Measurements from ENCODE around the gene CLCN5.

CLCN5 gene

DNA sequence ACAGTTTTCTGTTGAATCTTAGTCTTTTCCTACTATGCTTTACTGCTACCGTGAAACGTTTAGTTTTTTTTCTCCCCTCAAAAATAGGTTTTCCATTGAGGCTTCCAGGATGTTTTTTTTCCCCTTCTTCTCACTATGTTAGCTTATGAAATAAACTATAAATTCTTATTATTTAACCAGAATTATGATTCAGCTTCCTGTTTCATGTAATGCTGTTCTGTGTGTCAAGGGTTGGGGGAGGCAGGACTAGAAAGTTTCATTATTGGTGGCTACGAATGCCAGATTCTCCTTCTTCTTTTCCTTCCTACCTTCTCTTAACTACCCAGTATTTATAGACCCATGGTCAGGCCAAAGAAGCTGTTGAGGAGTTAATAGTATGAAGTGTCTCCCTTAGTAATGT lies 11.8 kb downstream of the CLCN5 start:
- no peak for DNase-seq

DNA sequence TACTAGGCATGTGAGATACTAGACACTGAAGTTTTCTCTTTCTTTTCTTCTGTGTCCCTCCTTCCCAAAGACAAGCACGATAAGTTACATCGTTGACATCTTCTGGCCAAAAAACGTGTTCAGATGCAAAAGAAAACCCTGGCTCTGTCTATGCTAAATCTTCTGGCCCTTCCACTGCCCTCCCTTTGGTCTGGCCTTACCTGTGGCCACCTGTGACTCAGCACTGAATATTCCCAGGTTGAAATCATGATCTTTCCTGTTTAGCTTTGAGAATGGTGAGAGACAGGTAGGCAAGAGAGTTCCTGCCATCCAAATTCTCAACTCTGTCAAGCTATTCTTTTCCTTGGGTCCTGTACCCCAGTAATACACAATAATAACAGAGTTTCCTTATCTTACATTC lies 12.3 kb downstream of the CLCN5 start:
- DNase-seq: no peak

DNA sequence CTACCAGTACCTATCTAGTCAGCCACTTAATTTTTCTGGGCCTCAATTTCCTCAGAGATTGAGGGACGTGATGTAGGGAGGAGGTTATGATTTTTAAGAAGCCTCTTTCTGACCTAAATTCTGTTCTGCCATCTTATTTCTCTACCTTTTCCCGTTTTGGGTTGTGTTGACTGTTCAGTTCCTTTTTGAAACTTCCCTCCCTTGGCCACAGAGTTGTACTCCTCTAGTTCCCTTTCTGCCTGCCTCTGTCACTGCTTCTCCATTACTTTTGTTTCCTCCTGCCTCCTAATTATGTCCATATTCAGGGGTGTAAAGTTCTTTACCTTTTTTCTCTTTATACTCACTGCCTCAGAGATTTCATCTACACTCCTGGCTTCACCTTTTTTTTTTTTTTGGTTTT lies 25.4 kb downstream of the CLCN5 start:
- no peak for DNase-seq

DNA sequence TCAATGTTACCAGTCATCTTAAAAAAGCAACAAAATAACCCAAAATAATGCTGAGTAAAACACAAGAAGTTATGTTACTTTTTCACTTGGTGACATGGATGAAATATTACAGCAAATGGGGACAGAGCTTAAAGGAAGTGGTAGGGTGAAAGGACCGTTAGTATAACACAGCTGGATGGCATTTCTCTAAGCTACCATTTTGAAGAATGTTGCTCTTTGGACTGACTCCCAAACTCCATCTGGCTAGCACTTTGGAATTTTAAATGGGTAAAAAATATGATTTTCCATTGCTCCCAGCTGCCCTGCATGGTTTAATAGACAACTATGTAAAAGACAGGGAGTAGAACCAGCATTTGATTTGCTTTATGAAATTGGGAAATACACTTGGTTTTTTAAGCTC lies 27.6 kb downstream of the CLCN5 start:
- no peak for DNase-seq

DNA sequence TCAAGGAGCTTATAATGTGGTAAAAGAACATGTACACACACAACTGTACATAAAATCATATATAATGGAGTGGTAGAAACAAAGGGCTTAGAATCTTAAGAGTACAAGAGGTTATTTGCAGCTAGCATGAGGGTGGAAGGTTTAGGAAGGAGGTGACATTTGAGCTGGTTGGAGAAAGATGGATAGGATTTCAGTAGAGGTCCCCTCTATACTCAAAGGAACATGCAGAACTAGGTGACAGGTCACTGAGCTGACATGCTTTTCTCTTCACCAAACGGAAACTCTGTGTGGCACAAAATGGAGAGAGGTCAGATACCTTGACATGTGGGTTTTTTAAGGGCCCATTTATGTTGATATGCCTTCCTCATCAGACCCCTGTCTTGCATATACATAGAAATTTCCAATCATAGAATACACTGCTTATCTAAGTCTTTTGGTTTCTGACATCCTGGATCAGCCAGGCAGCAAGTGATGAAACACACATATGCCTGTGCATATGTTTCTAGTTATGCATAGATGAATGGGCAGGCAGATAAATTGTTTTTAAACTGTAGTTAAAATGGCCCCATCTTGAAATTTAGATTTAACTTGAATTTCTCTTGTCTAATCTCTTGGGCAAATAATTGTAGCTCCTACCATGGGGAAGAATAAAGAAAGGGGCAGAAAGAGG lies 29.3 kb downstream of the CLCN5 start:
- DNase-seq: no peak

DNA sequence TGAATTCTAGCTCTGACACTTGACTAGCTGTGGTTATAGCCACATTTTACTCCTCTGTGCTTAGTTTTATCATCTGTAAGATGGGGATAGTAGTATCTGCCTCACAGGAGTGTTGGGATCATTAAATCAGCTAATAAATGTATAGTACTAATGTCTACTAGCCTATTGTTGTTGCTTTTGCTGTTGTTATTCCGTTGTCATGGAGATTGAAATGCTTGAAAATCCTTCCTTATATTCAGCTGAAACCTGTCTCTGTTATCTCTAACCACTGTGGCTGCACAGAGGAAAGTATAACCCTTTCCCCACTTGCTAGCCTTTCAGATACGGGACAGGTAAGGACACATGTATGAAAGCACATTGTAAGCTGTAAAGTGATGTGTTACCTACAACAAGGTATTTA lies 33.9 kb downstream of the CLCN5 start:
- DNase-seq: no peak

DNA sequence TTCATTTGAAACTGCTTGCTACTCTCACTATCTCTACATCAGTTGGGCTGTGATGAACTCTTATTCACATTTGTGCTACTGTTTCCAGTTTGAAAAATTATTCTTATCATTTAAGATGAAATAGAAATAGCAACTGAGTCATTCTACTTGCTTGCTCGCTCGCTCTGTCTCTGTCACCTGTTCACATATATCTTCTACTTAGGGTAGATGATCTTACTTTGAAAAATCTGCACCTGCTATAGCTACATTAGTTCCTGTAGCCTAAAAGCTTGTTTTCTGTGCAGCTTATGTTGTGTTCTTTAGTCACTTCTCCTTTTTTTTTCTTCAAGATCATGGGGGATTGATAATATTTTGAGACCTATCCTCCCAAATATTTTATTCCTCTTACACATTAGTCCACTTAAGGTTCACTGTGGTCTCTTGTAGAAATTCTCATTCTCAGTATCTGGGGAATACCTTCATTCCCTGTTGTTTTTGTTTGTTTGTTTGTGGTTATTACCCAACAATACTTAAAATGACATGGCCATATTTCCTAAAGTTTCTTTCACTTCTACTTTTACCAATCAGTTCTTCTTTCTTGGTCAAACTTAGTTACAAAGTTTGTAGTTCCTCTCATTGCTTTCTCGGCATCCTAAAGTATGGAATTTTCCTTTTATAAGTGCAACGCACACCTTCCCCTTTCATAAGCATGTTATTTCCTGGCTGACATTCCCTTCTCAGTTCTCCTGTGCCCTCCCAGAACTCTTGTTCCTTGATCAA lies 36.5 kb downstream of the CLCN5 start:
- no peak for DNase-seq

DNA sequence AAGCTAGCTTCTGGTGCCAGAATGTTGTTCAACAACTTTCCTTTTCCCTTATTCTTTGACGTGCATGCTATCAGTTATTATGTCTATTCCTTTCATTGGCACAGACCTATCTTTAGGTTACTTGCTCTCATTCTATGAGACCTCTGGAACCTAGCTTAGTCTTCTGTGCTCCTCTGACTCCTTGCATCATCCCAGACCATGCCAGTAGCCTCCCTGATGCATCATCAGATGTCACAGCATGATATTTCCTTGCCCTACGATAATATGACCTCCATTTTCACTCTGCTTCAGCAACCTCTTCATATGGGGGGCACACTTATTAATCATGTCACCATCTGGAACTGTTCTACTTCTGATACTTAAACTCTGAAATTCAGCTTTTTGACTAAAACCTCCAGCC lies 37.2 kb downstream of the CLCN5 start:
- DNase-seq: no peak

DNA sequence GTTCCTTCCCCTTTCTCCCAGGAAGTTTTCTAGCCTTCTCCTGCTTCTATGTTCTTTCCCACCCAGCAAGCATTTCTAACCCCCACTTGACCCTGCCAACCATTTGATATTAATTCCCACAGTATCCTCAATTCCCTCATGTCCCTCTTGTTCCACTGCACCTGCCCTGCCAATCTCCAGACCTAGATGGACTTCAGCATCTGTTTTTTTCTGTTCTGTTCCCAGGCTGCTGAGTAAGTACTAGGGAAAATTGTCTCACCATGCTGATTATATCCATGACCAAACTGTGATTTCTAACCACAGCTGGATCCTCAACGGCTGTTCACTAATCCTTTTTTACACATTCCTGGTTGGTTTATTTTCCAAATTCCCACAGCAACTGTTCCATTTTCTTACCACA lies 37.7 kb downstream of the CLCN5 start:
- no peak for DNase-seq

DNA sequence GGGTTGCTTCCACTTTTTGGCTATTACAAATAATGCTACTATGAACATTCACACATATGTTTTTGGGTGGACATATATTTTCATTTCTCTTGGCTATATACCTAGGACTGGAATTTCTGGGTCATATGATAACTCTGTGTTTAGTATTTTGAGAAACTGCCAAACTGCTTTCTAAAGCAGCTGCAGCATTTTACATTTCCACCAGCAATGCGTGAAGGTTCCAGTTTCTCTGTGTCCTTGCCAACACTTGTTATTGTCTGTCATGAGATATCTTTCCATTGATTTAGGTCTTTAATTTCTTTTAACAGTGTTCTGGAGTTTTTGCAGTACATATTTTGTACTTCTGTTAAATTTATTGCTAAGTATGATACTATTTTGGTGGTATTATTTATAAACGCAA lies 48.3 kb downstream of the CLCN5 start:
- DNase-seq: no peak

DNA sequence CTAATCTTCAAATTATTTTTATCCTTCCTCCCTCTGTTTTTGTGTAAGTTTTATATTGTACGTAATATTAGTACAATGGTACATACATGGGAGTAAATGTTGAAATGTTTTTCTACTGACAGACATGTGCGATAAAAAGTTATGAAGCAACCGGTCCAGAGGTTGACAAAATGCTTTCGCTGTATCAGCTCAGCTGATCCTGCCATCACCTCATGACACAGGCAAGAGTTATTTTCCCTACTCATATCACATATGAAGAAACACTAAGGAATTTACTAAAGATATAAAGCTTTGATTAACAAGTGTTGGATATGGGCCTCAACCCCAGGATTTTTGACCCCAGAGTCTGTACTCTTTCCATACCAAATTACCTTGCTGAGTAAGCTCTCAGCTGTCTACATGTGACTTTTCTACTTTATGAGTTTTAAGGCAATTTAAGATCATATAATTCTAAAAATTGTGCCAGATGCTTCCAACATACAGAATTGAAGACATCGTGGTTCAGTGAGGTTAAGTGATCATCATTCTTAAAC lies 50.0 kb downstream of the CLCN5 start:
- no peak for DNase-seq

DNA sequence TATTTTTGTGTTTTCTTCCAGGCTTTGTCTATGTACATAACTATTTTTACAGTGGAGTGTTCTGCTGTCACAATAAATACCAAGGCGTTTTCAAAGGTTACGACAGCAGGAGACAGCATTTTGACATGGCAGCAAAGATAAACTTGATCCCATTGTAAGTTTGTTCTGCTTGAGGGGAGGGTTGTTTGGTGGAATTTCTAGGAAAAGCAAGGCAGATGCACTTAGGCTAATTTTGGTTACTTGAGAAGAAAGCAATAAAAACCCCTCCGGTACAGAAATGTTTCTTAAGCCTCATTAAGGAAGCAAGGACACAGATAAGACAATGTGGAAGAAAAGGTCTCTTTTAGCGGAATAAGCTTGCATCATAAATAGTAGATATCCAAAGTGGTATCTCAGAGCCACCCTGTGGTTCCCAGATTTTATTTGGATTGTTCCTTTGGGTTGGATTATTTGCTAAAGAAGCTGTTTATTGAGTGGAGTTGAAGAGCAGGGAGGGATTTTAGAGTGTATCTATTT lies 54.3 kb downstream of the CLCN5 start:
- no peak for DNase-seq

DNA sequence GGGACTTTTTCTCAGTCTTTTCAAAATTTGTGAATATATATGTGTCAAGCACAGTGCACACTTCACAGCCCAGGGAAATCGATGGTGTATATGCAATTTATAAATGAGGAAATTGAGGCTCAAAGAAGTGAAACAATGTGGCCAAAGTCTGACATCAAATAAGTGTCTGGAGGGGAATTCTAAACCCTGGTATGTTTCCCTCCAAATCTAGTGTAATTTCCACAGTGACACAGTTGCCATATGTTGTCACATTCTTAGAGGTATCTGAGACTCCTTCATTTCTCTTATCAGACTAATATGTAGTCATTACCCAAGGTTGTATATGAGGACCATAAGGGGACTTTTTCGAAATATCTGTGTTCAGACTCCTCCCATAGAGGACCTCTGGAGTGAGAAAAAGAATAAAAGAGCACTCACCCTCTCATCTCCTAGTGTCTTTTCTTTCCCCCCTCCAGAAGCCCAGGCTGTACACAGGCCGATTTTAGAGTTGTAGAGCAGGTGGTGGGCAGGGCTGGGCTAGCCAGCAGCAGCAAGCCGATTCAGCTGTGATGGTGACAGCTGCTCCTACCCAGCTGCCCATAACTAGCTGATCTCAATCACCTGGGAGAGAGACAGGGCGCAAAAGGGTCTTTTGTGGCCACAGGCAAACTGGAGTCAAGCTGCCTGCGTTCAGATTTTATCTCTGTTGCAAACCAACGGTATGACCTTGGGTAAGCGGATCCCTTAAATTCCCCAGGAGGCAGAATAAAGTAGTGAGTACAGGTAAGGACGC lies 55.1 kb downstream of the CLCN5 start:
- peak in 1 of 2 experiments; percentile 6 for DNase-seq

DNA sequence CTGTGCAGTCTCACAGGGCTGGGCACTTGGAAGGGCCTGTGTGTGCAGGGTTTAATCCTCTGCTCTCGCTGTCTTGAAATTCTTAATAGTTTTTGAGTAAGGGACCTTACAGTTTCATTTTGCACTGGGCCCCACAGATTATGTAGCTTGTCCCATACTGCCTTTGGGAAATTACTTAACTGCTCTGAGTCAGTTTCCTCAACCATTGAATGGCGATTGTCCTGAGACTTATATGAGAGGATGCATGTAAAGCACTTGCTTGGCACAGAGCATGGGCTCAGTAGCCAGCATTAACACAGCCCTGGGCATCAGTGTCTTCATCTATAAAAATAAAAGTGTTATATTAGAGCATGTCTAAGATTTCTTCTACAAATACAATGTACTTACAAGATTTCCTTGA lies 55.8 kb downstream of the CLCN5 start:
- no peak for DNase-seq

DNA sequence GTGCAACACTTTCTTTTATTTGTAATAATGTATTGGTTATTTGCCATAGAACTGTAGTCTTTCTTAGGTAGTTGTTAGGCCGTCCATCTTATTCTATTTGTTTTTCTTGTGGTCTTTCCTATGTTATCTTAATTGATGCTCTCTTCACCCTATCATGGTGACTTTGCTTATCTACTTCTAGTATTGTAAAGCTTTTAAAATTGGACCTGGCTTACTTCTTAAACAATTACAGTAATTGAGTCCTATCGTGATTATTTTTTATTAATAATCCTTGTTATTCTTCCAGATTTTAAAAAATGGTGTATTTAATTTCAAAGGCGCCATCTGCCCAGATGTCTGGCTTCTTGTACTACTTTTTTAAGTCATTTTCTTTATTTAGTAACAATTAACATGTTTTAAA lies 63.7 kb downstream of the CLCN5 start:
- no peak for DNase-seq

DNA sequence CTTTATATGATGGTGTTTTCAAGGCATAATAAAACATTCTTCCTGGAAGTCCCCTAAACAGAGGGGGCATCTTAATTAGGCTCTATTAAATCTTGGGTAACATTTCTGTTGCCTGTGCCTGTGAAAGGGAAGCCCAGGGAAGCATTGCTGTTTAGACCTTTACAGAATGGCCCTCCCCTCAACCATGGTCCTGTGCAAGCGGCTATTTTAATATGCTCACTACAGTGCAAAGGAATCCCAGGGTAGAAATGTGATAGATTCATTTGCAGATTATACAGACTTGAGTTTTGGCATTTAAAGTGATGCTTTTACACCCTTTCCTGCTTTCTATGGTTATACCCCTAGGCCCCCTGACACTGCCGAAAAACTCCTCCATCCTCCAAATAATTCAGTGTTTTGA lies 65.3 kb downstream of the CLCN5 start:
- no peak for DNase-seq

DNA sequence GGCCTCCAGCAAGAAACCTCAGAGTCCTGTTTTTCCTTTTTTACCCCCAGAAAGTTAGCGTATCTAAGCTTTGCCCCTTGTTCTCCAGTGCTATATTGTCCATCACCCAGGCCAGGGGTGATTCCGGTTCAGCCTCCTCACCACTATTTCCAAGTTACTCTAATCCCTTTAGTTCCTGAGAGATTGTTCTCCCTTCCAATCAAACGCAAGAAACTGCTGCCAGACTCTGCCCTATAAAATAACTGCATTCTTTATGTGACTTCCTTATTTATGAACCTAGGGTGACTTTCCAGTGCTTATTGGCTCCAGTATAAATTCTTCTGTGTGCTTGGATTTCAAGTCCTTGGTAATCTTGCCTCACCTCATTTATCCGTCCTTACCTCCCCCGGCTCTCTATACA lies 65.7 kb downstream of the CLCN5 start:
- no peak for DNase-seq

DNA sequence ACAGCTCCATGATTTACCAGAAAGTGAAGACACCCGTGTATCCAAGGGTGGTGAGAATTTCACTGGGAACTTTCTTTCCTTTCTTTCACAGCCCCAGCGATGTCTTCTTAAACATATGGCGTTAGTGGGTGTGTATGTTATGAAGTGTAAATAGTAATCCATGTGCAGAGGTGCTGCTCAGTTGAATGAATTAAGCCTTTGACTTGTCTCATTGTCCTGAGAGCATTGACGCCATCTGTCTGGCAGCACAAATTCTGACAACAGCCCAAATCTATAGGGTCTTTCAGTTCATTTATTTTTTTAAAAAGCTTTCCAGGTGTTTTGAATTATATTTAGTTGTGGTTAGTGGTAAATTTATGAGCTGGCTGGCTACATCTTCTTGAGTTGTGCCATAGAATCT lies 69.4 kb downstream of the CLCN5 start:
- DNase-seq: no peak

DNA sequence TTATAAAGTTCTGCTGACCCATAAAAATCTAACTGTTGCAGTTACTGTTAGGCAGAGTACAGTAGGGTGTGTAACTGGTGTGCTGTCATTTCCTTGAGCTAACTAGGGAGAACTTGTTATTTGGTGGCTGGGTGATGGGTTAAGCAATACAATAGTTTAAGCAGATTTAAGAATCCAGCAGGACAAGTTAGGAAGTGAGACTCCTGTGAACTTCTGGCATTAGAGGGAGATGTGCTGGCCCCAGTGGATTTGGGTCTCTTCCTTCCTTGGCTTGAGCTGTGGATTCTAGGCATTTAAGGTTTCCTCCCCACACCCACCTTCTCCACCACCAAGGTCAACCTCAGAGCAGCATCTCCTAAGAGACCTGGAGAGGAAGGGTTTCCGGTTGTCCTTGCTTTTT lies 70.5 kb downstream of the CLCN5 start:
- DNase-seq: no peak

DNA sequence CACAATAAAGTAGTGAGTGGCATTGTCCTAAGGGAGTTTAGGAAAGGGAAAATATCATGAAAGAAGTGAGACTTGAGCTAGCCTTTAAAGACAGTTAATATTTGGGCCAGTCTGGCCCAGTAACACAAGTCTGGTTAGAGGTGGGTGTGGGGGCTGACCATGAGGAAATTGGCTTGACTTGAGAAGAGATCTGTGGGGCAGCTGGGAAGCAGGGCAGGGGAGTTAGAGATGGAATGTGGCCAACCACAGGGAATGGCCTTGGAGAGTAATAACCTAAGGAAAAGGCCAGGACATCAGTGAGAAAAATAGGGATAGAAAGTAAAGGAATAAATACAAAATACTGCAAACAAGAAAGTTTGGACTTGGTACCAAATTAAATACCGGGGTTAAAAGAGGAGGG lies 71.3 kb downstream of the CLCN5 start:
- DNase-seq: no peak

DNA sequence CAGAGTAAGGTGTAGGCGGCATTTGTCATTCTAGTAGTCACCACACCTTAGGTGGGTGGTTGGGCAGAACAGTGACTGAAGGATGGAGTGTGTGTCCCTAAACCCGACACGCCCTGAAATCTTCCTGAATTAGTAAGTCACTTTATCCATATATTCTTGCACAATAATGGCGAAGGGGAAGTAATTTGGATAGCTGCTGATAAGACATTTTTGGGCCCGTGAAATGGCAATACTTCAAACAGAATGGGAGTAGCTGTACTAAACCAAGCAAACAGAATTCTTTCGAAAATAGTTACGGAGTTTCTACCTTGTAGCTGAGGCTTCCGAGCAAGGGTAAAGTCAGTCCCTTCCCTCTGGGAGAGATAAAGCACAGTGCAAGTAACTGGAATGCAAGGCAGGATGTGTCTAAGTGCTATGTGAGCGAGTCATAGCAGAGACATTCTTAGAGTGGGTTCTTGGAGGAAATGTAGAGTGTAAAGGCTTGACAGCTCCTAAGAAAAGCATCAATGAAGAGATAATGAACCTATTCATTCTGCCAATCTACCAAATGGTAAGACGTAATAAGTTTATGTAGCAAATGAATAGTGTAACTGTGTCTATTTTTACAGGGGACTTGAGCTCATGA lies 72.8 kb downstream of the CLCN5 start:
- no peak for DNase-seq

DNA sequence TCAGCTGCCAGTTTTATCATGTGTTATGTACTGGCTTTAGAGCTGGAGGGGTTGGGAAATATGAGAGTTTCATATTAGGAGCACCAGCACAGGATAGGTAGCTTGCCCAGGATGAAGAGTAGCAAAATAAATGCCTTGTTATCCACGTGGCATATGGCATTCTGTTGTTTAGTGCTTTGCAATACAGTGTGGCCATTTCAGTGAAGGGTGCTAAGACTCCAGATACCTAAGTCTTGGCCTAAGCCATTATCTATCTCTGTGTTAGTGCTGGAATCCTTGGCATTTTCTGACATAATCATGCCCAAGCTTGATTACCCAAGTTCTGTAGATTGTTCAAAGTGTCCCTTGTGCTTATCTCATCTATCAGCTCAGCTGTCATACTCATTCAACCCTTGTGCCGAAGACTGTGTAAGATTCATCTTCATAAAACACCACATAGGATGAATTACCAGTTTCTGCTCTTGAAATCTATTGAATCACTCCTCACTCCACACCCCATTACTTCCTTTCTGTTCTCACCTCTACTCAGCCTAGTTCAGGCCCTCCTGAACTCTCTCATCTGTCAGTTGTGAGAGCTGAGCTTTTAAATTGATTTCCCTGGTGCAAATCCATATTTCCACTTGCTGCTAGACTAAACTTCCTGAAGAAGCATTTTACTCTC lies 73.5 kb downstream of the CLCN5 start:
- no peak for DNase-seq

DNA sequence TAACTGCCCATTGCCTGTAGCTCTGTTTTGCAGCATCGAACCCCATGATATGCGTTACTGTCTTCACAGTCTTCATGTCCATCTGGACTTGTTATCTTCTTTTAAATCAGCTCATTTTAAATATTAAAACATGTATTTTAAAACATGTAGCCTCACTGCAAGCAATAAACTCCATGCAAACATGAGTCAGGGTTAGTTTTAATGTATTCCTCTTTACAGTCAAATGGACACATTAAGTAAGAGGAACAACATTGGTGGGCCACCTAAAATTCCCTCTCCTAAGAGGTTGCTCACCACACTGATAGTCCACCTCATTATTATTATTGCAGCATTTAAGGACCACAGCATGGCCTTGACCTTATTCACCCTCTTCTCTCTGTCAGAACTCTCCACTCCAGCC lies 74.1 kb downstream of the CLCN5 start:
- DNase-seq: no peak
